ENCODE measurements around the gene FILIP1L.

FILIP1L gene

GRCh38 chr3:100076731-100077529, 37.4 kb downstream of the FILIP1L start:
- Histone ChIP-seq H3K4me1 (ENCODE audit: control insufficient read depth, insufficient read depth, low read length, poor library complexity, severe bottlenecking) (peaks cover 14% of the 10 kb centered on the region), H3K27me3 (replicated peaks; ENCODE audit: control insufficient read depth, insufficient read depth, low read length, poor library complexity, severe bottlenecking) (no peaks in the 10 kb centered on the region), H3K27ac (ENCODE audit: insufficient read depth, low read length, poor library complexity, severe bottlenecking) (no peak overlapping the region), H3K4me3 (ENCODE audit: insufficient read depth, low read depth, low read length, poor library complexity, severe bottlenecking) (no peak overlapping the region), H3K36me3 (ENCODE audit: control insufficient read depth, insufficient read depth, low read length) (no peaks in the 10 kb centered on the region), H3K9me3 (ENCODE audit: control insufficient read depth, low read length) (no peaks in the 10 kb centered on the region)
- DNase-seq: no peak

DNA sequence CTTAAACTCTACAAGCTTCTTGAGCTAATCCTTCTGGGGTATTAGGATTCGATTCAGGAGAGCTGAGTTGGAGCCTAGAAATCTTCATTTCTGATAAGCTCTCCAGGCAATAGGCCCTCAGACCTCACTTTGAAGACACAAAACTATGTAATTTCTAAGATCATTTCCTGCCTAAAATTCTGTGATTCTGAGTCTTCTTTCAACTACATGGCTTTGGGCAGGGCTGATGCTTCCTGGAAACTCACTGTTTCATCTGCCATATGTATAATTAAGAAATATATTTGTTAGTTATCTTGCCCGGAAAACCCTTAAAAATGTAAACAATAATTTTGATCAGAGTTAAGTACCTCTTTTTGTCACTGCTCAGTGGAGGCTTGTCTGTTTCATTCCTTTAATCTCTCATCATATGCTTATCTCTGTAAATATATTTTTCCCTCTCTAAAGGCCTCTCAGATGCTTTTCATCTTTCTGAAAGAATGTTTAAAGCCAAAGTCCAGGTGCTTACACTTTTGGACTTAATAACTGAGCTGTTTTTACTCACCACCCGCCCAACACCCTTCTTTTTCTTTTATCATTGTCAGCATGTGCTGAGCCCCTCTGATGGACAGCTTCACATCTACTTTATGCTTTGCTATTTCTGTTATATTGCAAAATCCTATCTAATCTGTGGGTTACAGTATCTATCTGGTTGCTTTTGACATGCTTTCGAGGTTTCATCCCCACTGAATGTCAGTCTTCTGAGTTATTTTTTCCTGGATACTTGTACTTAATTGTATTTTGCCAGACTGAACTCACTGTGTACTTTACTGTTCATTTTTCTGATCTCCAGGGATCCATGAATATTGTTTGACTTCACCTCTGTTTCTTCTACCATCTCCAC, 38.2 kb downstream of the FILIP1L start:
- H3K4me3 ChIP-seq (ENCODE audit: insufficient read depth, low read depth, low read length, poor library complexity, severe bottlenecking): no peak overlapping the region
- DNase-seq: no peak
- no peak overlapping the region for H3K27ac ChIP-seq (ENCODE audit: insufficient read depth, low read length, poor library complexity, severe bottlenecking)
- no peaks in the 10 kb centered on the region for H3K36me3 ChIP-seq (ENCODE audit: control insufficient read depth, insufficient read depth, low read length)
- no peaks in the 10 kb centered on the region for H3K9me3 ChIP-seq (ENCODE audit: control insufficient read depth, low read length)
- peaks cover 14% of the 10 kb centered on the region for H3K4me1 ChIP-seq (ENCODE audit: control insufficient read depth, insufficient read depth, low read length, poor library complexity, severe bottlenecking)
- no peaks in the 10 kb centered on the region for H3K27me3 ChIP-seq (replicated peaks; ENCODE audit: control insufficient read depth, insufficient read depth, low read length, poor library complexity, severe bottlenecking)

- no peaks in the 10 kb centered on the region for H3K9me3 ChIP-seq (ENCODE audit: control insufficient read depth, low read length)
- no peaks in the 10 kb centered on the region for H3K27me3 ChIP-seq (replicated peaks; ENCODE audit: control insufficient read depth, insufficient read depth, low read length, poor library complexity, severe bottlenecking)
- DNase-seq: no peak
- peaks cover 14% of the 10 kb centered on the region for H3K4me1 ChIP-seq (ENCODE audit: control insufficient read depth, insufficient read depth, low read length, poor library complexity, severe bottlenecking)
- H3K27ac ChIP-seq (ENCODE audit: insufficient read depth, low read length, poor library complexity, severe bottlenecking): no peak overlapping the region
- no peak overlapping the region for H3K4me3 ChIP-seq (ENCODE audit: insufficient read depth, low read depth, low read length, poor library complexity, severe bottlenecking)
- H3K36me3 ChIP-seq (ENCODE audit: control insufficient read depth, insufficient read depth, low read length): no peaks in the 10 kb centered on the region
These were observed 39.1 kb downstream of the FILIP1L start for GRCh38 chr3:100075196-100075595.

- Histone ChIP-seq H3K27me3 (replicated peaks; ENCODE audit: control insufficient read depth, insufficient read depth, low read length, poor library complexity, severe bottlenecking) (no peaks in the 10 kb centered on the region), H3K9me3 (ENCODE audit: control insufficient read depth, low read length) (no peaks in the 10 kb centered on the region), H3K36me3 (ENCODE audit: control insufficient read depth, insufficient read depth, low read length) (no peaks in the 10 kb centered on the region), H3K27ac (ENCODE audit: insufficient read depth, low read length, poor library complexity, severe bottlenecking) (no peak overlapping the region), H3K4me3 (ENCODE audit: insufficient read depth, low read depth, low read length, poor library complexity, severe bottlenecking) (peak overlapping the region; percentile 19), H3K4me1 (ENCODE audit: control insufficient read depth, insufficient read depth, low read length, poor library complexity, severe bottlenecking) (peaks cover 14% of the 10 kb centered on the region)
- DNase-seq: no peak
These were observed 40.5 kb downstream of the FILIP1L start for GRCh38 chr3:100073714-100074307.

DNA sequence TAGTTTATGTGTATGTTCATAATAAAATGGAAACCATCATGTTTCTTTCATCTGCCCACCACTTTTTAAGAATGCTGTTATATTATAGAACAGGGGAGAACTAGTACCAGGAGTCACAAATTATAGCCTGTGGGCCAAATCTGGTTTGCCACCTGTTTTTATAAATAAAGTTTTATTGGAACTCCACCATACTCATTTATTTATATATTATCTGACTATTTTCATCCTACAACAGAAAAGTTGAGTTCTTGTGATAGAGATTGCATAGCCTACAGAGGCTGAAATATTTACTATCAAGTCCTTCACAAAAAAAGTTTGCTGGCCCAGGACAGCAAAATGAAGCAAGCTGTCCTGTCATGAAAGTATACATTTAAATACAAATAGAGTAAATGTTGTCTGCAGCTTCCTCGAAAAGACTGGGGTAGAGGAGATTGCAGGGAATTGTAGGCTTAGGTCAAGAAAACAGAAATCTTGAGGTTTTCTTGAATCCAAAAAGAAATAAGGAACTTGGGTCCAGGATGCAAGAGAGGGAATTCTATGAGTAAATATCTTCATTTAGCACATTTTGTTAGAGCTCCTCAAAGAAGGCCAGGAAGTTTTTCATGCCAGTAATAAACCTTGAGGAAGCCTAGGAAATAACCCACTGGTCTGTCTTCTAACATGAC, 41.1 kb downstream of the FILIP1L start:
- no peak for DNase-seq
- Histone ChIP-seq H3K4me3 (ENCODE audit: insufficient read depth, low read depth, low read length, poor library complexity, severe bottlenecking) (peak overlapping the region; percentile 19), H3K9me3 (ENCODE audit: control insufficient read depth, low read length) (no peaks in the 10 kb centered on the region), H3K27ac (ENCODE audit: insufficient read depth, low read length, poor library complexity, severe bottlenecking) (no peak overlapping the region), H3K4me1 (ENCODE audit: control insufficient read depth, insufficient read depth, low read length, poor library complexity, severe bottlenecking) (peaks cover 14% of the 10 kb centered on the region), H3K36me3 (ENCODE audit: control insufficient read depth, insufficient read depth, low read length) (no peaks in the 10 kb centered on the region), H3K27me3 (replicated peaks; ENCODE audit: control insufficient read depth, insufficient read depth, low read length, poor library complexity, severe bottlenecking) (no peaks in the 10 kb centered on the region)

- no peak overlapping the region for H3K4me3 ChIP-seq (ENCODE audit: insufficient read depth, low read depth, low read length, poor library complexity, severe bottlenecking)
- peaks cover 14% of the 10 kb centered on the region for H3K4me1 ChIP-seq (ENCODE audit: control insufficient read depth, insufficient read depth, low read length, poor library complexity, severe bottlenecking)
- no peaks in the 10 kb centered on the region for H3K36me3 ChIP-seq (ENCODE audit: control insufficient read depth, insufficient read depth, low read length)
- DNase-seq: no peak
- H3K9me3 ChIP-seq (ENCODE audit: control insufficient read depth, low read length): no peaks in the 10 kb centered on the region
- H3K27me3 ChIP-seq (replicated peaks; ENCODE audit: control insufficient read depth, insufficient read depth, low read length, poor library complexity, severe bottlenecking): no peaks in the 10 kb centered on the region
- H3K27ac ChIP-seq (ENCODE audit: insufficient read depth, low read length, poor library complexity, severe bottlenecking): no peak overlapping the region
These were observed 41.8 kb downstream of the FILIP1L start for GRCh38 chr3:100072326-100073048.

GRCh38 chr3:100069472-100069871, 44.8 kb downstream of the FILIP1L start:
- peaks cover 14% of the 10 kb centered on the region for H3K4me1 ChIP-seq (ENCODE audit: control insufficient read depth, insufficient read depth, low read length, poor library complexity, severe bottlenecking)
- H3K36me3 ChIP-seq (ENCODE audit: control insufficient read depth, insufficient read depth, low read length): no peaks in the 10 kb centered on the region
- no peak overlapping the region for H3K4me3 ChIP-seq (ENCODE audit: insufficient read depth, low read depth, low read length, poor library complexity, severe bottlenecking)
- no peaks in the 10 kb centered on the region for H3K9me3 ChIP-seq (ENCODE audit: control insufficient read depth, low read length)
- no peak overlapping the region for H3K27ac ChIP-seq (ENCODE audit: insufficient read depth, low read length, poor library complexity, severe bottlenecking)
- no peak for DNase-seq
- no peaks in the 10 kb centered on the region for H3K27me3 ChIP-seq (replicated peaks; ENCODE audit: control insufficient read depth, insufficient read depth, low read length, poor library complexity, severe bottlenecking)

DNA sequence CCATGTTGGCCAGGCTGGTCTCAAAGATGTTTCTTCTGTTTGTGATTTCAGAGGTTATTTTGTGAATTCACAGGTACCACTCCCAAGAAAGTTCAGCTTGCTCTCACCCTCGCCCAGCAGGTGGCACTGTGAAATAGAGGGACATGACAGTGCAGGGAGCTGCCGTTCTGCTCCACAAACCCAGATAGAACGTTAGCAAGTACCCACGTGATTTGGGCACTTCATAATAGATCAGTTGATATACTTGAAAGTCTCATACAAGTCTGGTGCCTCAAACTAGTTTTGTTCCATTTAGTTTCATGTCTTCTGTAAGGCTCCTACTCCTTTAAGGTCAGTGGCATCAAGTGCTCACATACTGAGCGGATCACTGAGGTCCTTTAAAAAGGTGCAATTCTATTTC, 45.5 kb downstream of the FILIP1L start:
- Histone ChIP-seq H3K4me1 (ENCODE audit: control insufficient read depth, insufficient read depth, low read length, poor library complexity, severe bottlenecking) (peaks cover 9% of the 10 kb centered on the region), H3K27me3 (replicated peaks; ENCODE audit: control insufficient read depth, insufficient read depth, low read length, poor library complexity, severe bottlenecking) (no peaks in the 10 kb centered on the region), H3K9me3 (ENCODE audit: control insufficient read depth, low read length) (no peaks in the 10 kb centered on the region), H3K36me3 (ENCODE audit: control insufficient read depth, insufficient read depth, low read length) (no peaks in the 10 kb centered on the region), H3K4me3 (ENCODE audit: insufficient read depth, low read depth, low read length, poor library complexity, severe bottlenecking) (no peak overlapping the region), H3K27ac (ENCODE audit: insufficient read depth, low read length, poor library complexity, severe bottlenecking) (no peak overlapping the region)
- DNase-seq: peak; percentile 28 to 57 (median 47)

DNA sequence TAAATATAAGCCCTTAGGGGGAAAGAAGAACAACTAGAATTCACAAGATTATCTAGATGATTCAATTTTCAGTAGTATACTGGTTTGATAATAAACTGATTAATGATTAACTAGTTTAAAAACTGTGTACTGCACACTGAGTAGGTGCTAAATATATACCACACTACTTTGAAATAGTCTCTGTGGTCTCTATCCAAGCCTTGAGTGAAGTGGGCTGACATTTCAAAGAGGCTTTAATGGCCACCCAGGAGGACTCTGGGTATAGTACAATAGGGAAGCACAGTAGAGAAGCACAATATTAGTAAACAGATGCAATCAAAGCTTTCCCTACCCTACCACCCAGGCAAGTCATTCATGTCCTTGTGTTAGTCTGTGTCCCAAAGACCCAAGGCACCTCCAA, 46.7 kb downstream of the FILIP1L start:
- Histone ChIP-seq H3K36me3 (ENCODE audit: control insufficient read depth, insufficient read depth, low read length) (no peaks in the 10 kb centered on the region), H3K4me1 (ENCODE audit: control insufficient read depth, insufficient read depth, low read length, poor library complexity, severe bottlenecking) (no peaks in the 10 kb centered on the region)

More for the DNA sequence above, 46.7 kb downstream of the FILIP1L start:
- H3K27ac ChIP-seq (ENCODE audit: insufficient read depth, low read length, poor library complexity, severe bottlenecking): no peak overlapping the region
- DNase-seq: no peak
- H3K27me3 ChIP-seq (replicated peaks; ENCODE audit: control insufficient read depth, insufficient read depth, low read length, poor library complexity, severe bottlenecking): no peaks in the 10 kb centered on the region
- no peak overlapping the region for H3K4me3 ChIP-seq (ENCODE audit: insufficient read depth, low read depth, low read length, poor library complexity, severe bottlenecking)
- H3K9me3 ChIP-seq (ENCODE audit: control insufficient read depth, low read length): no peaks in the 10 kb centered on the region
